HG03521 (cell line): ENCODE results near the gene MT1G.
"Not testable (repeated sequence)": the region's sequence is repeated elsewhere in the genome, so short reads cannot be mapped to it uniquely, and the experiment has no call there.

Experiments
- ATAC-seq: cut with Tn5 transposase; IDR thresholded peaks from one replicate; pipeline ENCODE4 v1.9.1; 2021; ENCODE audit warnings: mild to moderate bottlenecking, moderate library complexity; ENCODE audit not compliant: unreplicated experiment

The MT1G gene

GRCh38 chr16:56667581-56668571 lies at the start of gene MT1G:
MT1G (minus strand) TSS chr16:56668065; CDS start chr16:56667993, 72 bp downstream.
- no peak for ATAC-seq

- not testable (repeated sequence) for ATAC-seq
Observed at GRCh38 chr16:56717532-56717931, 49.7 kb upstream of the MT1G start.

- no peak for ATAC-seq
Observed at GRCh38 chr16:56716761-56717160, 48.9 kb upstream of the MT1G start.

DNA sequence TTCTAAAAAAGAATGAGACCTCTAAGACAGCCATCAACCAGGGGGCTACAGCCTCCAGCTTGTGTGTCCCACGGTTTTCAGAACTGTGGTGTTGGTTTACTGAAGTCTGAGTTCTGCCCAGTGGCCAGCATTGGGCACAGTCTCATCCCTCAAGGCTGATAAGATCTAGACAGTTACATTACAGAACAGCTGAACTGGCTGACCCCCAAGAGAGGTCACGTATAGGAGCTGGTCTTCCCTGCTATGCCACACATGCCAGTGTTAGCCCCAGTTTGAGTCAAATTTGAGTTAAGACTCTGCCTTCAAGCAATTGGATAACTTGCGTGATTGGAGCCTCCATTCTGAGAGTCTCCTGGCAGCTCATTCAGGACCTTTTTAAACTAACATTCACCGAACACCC lies 47.3 kb upstream of the MT1G start:
- no peak for ATAC-seq

- no peak for ATAC-seq
Observed at GRCh38 chr16:56713794-56714193, 45.9 kb upstream of the MT1G start.

DNA sequence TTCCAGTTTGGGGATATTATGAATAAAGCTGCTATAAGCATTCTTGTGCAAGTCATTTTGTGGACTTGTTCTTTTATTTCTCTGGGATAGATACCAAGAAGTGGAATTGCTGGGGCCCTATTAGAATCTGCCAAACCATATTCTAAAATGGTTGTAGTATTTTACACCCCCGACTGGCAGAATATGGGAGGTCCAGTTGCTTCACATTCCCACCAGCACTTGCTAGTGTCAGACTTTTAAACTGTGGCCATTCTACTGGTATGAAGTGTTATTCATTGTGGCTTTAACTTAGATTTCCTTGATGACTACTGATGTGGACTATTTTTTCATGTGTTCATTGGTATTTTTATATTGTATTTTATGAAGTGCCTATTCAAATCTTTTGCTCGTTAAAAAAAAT lies 44.0 kb upstream of the MT1G start:
- no peak for ATAC-seq

GRCh38 chr16:56710181-56710737 lies 42.4 kb upstream of the MT1G start:
- no peak for ATAC-seq

DNA sequence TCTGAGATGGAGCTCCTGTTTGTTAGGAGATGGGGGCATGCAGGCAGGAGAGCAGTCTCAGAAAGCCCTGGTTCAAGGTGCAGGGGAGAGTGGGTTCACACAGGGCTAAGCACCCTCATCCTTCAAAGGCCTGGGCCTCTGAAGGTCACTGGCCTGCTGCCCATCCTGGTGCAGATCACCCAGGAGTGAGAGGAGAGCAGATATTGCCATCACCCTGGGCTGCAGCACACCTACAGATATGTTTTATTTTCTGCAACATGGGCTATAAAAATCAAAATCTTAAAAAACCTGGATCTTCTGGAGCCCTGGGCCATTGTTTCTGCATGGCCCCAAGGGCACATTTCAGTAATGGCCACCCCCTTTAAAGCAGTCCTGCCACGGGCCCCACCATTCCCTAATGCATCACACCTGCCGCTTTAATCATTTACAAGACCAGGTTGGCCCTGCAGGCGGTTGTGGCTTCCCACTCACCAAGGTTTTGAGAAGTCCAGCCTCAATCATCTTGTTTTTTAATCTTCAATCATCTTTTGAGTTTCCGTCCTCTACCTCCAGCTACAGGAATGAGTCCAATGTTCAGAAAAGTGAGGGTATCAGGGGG lies 41.7 kb upstream of the MT1G start:
- ATAC-seq = no peak

DNA sequence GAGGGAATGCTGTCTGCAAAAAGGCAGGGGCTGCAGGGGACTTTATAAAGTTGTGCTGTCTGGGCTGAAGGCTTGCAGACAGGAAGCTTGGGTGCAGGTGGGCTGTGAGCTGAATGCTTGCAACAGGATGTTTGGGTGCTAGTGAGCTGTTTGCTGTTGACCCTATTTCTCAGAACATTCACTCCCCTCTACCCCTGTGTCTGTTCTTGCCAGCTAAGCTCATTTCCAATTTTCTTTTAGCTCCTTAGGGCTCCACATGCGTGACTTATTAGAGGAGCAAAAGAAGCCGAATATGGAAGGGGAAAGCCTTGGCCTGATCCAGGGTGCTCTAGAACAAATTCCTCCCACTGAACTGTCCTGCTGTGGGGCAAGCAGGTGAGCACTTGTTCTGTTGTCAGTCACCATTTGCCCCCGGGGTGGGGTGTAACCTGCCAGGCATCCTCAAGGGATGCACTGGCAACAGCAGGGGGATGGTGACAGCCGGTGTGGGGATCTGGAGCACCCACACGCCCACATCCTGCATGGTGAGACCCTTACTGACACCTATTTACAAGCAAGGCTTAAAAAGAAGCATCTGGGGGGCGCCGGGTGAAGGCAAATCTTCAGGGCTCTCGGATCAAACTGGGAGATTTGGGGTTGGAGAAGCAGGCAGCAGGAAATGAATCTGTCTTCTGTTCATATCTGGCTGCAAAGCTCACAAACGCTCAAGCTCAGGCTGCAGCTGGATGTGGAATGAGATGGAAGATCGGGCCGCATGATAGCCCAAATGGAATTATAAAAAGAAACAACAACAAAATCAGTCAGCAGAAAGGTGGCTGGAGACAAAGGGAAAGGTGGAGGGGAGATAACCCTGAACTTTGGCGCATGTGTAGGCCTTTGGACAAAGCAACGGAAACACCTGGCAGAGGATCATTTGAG lies 40.9 kb upstream of the MT1G start:
- no peak for ATAC-seq

DNA sequence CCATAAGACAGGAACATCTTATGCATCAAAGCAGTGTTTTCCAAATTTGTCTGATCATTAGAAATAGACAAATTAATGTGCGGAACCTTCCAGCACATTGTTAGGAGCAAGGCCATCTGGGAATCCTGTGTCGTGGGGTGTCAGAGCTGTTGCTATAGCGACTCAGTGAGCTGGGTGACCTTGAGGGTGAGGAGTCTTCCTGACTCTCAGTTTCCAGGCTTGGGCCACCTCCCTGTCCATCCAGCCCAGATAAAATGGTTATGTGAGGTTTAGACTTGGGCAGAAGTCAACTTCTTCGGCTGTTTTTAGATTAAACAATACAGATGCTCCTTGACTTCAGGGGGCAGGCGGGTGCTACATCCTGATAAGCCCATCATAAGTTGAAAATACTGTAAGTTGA lies 35.0 kb upstream of the MT1G start:
- ATAC-seq = no peak

DNA sequence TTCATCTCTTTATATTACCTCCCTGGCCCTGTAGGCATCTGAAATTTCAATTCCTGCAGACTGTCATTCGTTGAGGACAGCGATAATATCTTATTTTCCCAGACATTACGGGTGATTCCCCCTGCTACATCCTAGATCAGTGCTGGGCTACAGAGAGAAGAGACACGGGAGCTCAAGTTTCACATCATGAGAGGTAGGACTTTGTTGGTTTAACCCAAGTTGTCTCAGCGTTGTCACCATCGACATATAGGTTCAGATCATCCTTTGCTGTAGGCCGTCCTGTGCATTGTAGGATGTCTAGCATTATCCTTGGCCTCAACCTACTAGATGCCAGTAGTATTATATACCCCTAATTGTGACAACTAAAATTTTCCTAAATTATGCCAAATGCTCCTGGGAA lies 33.7 kb upstream of the MT1G start:
- ATAC-seq = no peak

GRCh38 chr16:56700631-56701030 lies 32.8 kb upstream of the MT1G start:
- ATAC-seq = no peak

GRCh38 chr16:56700195-56700594 lies 32.3 kb upstream of the MT1G start:
- no peak for ATAC-seq

DNA sequence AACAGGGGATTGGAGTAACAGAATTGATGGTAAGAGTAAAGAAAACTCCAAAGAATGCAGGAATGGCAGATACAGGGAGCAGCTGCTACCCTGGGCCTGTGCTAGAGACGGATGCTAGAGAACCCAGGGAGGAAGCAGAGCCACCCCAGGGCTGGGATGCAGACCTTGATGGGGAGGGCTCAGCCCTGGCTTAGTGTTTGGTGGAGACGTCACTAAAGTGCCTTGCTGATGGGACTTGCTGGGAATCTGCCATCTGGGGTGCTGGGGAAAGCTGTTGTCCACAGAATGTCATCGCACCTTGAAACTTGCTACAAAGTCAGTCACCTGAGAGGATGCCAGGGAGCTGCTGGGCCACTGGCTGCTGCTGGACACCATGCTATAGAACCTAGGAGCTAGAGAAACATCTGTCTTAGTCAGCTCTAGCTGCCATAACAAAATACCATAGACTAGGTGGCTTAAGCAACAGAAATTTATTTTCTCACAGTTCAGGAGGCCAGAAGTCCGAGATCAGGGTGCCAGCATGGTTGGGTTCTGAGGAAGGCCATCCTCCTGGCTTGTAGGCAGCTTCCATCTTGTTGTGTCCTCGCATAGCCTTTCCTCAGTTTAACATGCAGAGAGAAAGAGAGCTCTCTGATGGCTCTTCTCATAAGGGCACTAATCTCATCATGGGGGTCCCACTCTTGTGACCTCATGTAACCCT lies 29.7 kb upstream of the MT1G start:
- no peak for ATAC-seq

DNA sequence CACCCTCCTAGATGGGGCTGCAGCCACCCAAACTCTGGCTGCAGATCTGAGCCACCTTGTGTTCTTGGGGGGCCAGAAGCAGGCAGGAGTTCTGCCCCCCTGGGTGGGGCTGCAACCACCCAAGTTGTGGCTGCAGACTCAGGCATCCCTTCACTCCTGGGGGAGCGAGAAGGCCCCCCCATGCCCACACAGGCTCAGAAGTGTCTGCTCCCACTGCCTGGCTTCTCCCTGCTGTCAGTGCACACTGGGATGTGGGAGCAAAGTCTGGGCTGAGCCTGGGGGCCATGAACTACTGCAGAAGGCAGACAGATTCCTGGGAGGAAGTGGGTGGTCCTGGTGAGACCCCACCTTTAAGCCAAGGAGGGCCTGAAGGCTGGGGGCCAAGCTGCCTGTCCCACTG lies 27.4 kb upstream of the MT1G start:
- ATAC-seq = no peak

DNA sequence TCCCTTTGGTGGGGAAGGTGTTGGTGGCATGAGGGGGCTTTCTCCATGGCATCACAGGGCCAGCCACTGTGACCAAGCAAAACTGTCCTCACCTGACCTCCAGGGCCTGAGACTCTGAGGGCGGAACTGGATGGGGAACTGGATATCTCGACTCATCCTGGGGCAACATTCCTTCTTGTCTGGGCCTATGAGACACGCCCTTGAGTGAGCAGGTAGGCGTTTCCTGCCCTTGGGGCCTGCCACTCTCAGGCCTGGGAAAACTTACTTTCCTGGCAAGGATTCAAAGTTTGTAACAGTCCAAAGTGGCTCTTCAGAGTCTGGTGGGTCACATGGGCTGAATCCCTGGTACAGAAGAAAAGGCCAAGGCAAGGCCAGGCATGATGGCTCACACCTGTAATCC lies 24.0 kb upstream of the MT1G start:
- no peak for ATAC-seq

DNA sequence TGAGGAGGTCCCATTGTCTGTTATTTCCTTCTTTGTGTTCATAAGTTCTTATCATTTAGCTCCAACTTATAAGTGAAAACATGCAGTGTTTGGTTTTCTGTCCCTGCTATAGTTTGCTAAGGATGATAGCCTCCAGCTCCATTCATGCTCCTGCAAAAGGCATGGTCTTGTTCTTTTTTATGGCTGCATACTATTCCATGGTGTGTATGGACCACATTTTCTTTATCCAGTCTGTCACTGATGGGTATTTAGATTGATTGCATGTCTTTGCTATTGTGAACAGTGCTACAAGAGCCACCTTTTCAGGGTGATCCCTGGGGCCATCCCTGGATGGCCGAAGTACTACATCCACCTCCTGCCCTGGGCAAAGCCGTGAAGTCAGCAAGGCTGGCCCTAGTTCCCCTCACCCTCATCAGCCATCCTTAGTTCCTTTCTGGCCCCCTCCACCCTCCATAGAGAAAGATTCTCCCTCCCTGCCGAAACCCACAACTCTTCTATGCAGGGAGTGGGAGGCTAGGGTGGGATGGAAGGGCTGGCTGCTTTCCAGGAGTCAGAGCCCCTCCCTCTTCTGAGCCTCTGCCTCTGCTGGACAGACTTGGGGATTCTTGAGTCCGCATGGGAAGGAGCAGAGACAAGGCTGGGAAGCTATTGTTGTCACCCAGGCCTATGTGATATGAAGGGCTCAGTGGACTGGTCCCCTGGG lies 22.7 kb upstream of the MT1G start:
- no peak for ATAC-seq

DNA sequence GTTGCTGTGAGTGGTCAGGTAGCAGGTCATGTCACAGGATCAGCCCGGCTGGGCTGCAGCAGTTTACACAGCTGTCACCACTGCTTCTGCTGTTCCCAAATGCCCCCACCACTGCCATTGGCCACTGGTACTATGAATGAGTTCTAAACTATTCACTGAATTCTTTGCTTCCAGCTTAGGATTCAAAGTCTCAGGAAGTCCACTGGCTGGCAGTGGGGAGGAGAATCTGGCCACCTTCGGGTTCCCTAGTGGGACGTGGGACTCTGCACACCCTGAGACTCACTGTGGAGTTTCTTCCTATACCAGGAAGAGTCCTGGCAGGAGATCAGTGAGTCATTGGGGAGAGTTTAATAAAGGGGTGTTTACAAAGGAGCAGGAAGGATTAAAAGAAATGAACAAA lies 21.3 kb upstream of the MT1G start:
- ATAC-seq = no peak

- ATAC-seq = no peak
Observed at GRCh38 chr16:56688762-56689161, 20.9 kb upstream of the MT1G start.

- no peak for ATAC-seq
Observed at GRCh38 chr16:56686758-56687157, 18.9 kb upstream of the MT1G start.
